GM23338 (cell line): ENCODE results near the gene SLC9A1. TPM values are rescaled to one million over a fixed set of nuclear protein-coding genes. Genes with fewer than 3 reads are reported as not detected.
A peak's percentile ranks its signal among the peaks of the same experiment; 100 is the strongest.

ENCODE experiments used
- ATAC-seq: fragments of 200-7000 bp; cut with Tn5 transposase; 3 replicates; pipeline ENCODE4 v1.9.1; 2020
- DNase-seq: peaks from one replicate; pipeline ENCODE4 v3.0.0-alpha.2; 2015; ENCODE audit warnings: low spot score
- H2AFZ ChIP-seq: fragments of 200-600 bp; sonication (generic); 2 replicates; pipeline ENCODE4 v1.8.0; 2016; ENCODE audit warnings: antibody characterized with exemption, mild to moderate bottlenecking, moderate library complexity
- H3F3A ChIP-seq: fragments of 200-600 bp; sonication (generic); replicated peaks from 2 replicates; pipeline ENCODE4 v1.8.0; 2017; ENCODE audit warnings: antibody characterized with exemption, mixed run types, low read depth
- H3K27ac ChIP-seq: fragments of 200-600 bp; sonication (generic); 2 replicates; pipeline ENCODE4 v1.6.1; 2016; ENCODE audit warnings: low read depth
- H3K27me3 ChIP-seq: fragments of 200-600 bp; sonication (generic); 2 replicates; pipeline ENCODE4 v1.8.0; 2016; ENCODE audit warnings: mild to moderate bottlenecking, mixed run types, moderate library complexity; ENCODE audit not compliant: insufficient read depth
- H3K36me3 ChIP-seq: fragments of 200-600 bp; sonication (generic); 2 replicates; pipeline ENCODE4 v1.8.0; 2016; ENCODE audit warnings: mild to moderate bottlenecking; ENCODE audit not compliant: insufficient read depth
- H3K4me1 ChIP-seq: fragments of 200-600 bp; sonication (generic); 2 replicates; pipeline ENCODE4 v1.8.0; 2016; ENCODE audit warnings: mild to moderate bottlenecking, moderate library complexity; ENCODE audit not compliant: insufficient read depth
- H3K4me2 ChIP-seq: fragments of 200-600 bp; sonication (generic); 2 replicates; pipeline ENCODE4 v1.7.1; 2017; ENCODE audit warnings: mixed run types
- H3K4me3 ChIP-seq: fragments of 200-600 bp; sonication (generic); 2 replicates; pipeline ENCODE4 v1.6.1; 2016; ENCODE audit warnings: mixed run types
- H3K79me2 ChIP-seq: fragments of 200-600 bp; sonication (generic); replicated peaks from 2 replicates; pipeline ENCODE4 v1.8.0; 2017; ENCODE audit warnings: mild to moderate bottlenecking; ENCODE audit not compliant: insufficient read depth
- H3K9me2 ChIP-seq: fragments of 200-600 bp; sonication (generic); 2 replicates; pipeline ENCODE4 v1.8.0; 2017; ENCODE audit not compliant: insufficient read depth
- H4K20me1 ChIP-seq: fragments of 200-600 bp; sonication (generic); replicated peaks from 2 replicates; pipeline ENCODE4 v1.8.0; 2017; ENCODE audit warnings: mild to moderate bottlenecking; ENCODE audit not compliant: insufficient read depth
- H3K27ac Mint-ChIP-seq: 2 replicates; pipeline ENCODE4 v1.8.0; 2020; ENCODE audit warnings: inconsistent platforms, mild to moderate bottlenecking, moderate library complexity, mixed read lengths
- H3K27me3 Mint-ChIP-seq: 3 replicates; pipeline ENCODE4 v1.8.0; 2022; ENCODE audit warnings: low read depth, mild to moderate bottlenecking, moderate library complexity, mixed read lengths, inconsistent platforms; ENCODE audit not compliant: insufficient read depth, poor library complexity
- H3K36me3 Mint-ChIP-seq: 3 replicates; pipeline ENCODE4 v1.8.0; 2021; ENCODE audit warnings: low read depth, mild to moderate bottlenecking, inconsistent platforms, moderate library complexity, mixed read lengths
- H3K4me1 Mint-ChIP-seq: 3 replicates; pipeline ENCODE4 v1.8.0; 2020; ENCODE audit warnings: mild to moderate bottlenecking, inconsistent platforms, mixed read lengths
- H3K4me3 Mint-ChIP-seq: 3 replicates; pipeline ENCODE4 v1.8.0; 2021; ENCODE audit warnings: moderate library complexity, mild to moderate bottlenecking, inconsistent platforms, mixed read lengths
- H3K9me3 Mint-ChIP-seq: 3 replicates; pipeline ENCODE4 v1.8.0; 2020; ENCODE audit warnings: moderate library complexity, mild to moderate bottlenecking, inconsistent platforms, mixed read lengths
- CREB1 ChIP-seq: fragments of 250-450 bp; sonication (Bioruptor Pico); IDR thresholded peaks from 2 replicates; pipeline ENCODE4 v1.5.0; 2020; ENCODE audit warnings: low read depth, mild to moderate bottlenecking, moderate library complexity
- EZH2 ChIP-seq: fragments of 200-600 bp; sonication (generic); IDR thresholded peaks from one replicate; pipeline ENCODE4 v1.8.0; 2017; ENCODE audit warnings: antibody characterized with exemption, mild to moderate bottlenecking, low read depth; ENCODE audit not compliant: unreplicated experiment
- EZH2phosphoT487 ChIP-seq: fragments of 200-600 bp; sonication (generic); IDR thresholded peaks from one replicate; pipeline ENCODE4 v1.8.1; 2018; ENCODE audit warnings: antibody characterized with exemption; ENCODE audit not compliant: unreplicated experiment
- JUNB ChIP-seq: IDR thresholded peaks from one replicate; pipeline ENCODE4 v1.6.1; 2016; ENCODE audit warnings: antibody characterized with exemption; ENCODE audit not compliant: unreplicated experiment
- POLR2AphosphoS5 ChIP-seq: IDR thresholded peaks from 2 replicates; pipeline ENCODE4 v1.6.1; 2016; ENCODE audit warnings: antibody characterized with exemption, low read depth
- STAT1 ChIP-seq: IDR thresholded peaks from one replicate; pipeline ENCODE4 v1.6.1; 2016; ENCODE audit warnings: antibody characterized with exemption; ENCODE audit not compliant: unreplicated experiment
- ZNF114 ChIP-seq: fragments of 250-450 bp; sonication (Bioruptor Pico); IDR thresholded peaks from 2 replicates; pipeline ENCODE4 v1.5.0; 2020; ENCODE audit warnings: mild to moderate bottlenecking, moderate library complexity
- ZNF331 ChIP-seq: fragments of 250-450 bp; sonication (Bioruptor Pico); IDR thresholded peaks from 2 replicates; pipeline ENCODE4 v1.5.0; 2020; ENCODE audit warnings: low read depth, mild to moderate bottlenecking, moderate library complexity
- polyA plus RNA-seq: library from polyadenylated mRNA; unstranded; fragments of >200 nt; fragmentation: Nextera tagmentation; extraction: Ambion mirVana; gene quantifications from 2 replicates; pipeline ENCODE4 v1.2.1, GENCODE V29; 2016
- total RNA-seq: library from RNA; depleted of rRNA; stranded (reverse); fragments of >200 nt; shearing (Covaris generic); gene quantifications from 2 replicates; pipeline ENCODE4 v1.2.3, GENCODE V29; 2014
- TF ChIP-seq, protein P1 (sequence below): IDR thresholded peaks from 2 replicates; pipeline ENCODE4 v1.6.1; 2016; ENCODE audit warnings: antibody characterized with exemption
- TF ChIP-seq, protein P2 (sequence below), 2 experiments: fragments of 200-600 bp in 1 of 2; sonication (generic) in 1 of 2; conservative IDR thresholded peaks; 2 replicates each; pipeline versions ENCODE4 v1.5.1 to v1.6.1; 2016 to 2017; ENCODE audit warnings: antibody characterized with exemption in 2 of 2, low read depth in 2 of 2, mild to moderate bottlenecking in 2 of 2, moderate library complexity in 1 of 2
- TF ChIP-seq, protein P3 (sequence below): fragments of 250-450 bp; sonication (Bioruptor Pico); IDR thresholded peaks from 2 replicates; pipeline ENCODE4 v1.5.0; 2020; ENCODE audit warnings: mild to moderate bottlenecking, moderate library complexity

The SLC9A1 gene
- total and polyA plus RNA-seq, 2 experiments from 2014 or later: 10.4 to 22.3 TPM

DNA sequence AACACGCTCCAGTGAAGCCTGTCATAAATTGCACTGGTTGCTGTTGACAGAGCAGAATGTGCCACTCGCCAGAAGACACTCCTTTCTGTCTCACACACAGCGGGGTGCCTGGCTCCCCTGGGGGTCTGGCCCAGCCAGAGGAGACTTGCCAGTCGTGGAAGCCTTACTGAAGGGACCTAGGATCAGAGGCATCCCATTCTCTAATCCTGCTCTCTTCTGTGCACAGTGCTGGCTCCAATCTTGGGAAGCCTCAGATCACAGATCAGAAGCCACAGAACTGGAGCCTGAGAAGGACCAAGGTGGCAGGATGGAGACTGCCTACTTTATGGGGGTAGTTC lies 1.4 kb downstream of the SLC9A1 start:
- Histone ChIP-seq H3K9me2 (no peaks in the 10 kb centered on the region), H3K27ac (no peak overlapping the region), H3F3A (no peaks in the 10 kb centered on the region), H4K20me1 (no peaks in the 10 kb centered on the region; the same call in 1 of the 2 replicates), H3K4me2 (peak overlapping the region; percentile 97), H3K27me3 (no peaks in the 10 kb centered on the region), H2AFZ (no peak overlapping the region), H3K4me1 (peaks cover 18% of the 10 kb centered on the region), H3K4me3 (peak overlapping the region; percentile 86; the same call in 1 of the 2 replicates), H3K36me3 (no peaks in the 10 kb centered on the region), H3K79me2 (peaks cover 33% of the 10 kb centered on the region)
- peaks cover 8% of the 10 kb centered on the region for H3K27me3 Mint-ChIP-seq
- H3K4me3 Mint-ChIP-seq: peak overlapping the region; percentile 90
- no peak for ATAC-seq
- no peak for DNase-seq
- H3K9me3 Mint-ChIP-seq: no peaks in the 10 kb centered on the region
- TF ChIP-seq EZH2: no peak
- no peak for TF ChIP-seq POLR2AphosphoS5
- H3K4me1 Mint-ChIP-seq: peaks cover 28% of the 10 kb centered on the region
- H3K36me3 Mint-ChIP-seq: no peaks in the 10 kb centered on the region; the same call in 2 of the 3 replicates
- no peak overlapping the region for H3K27ac Mint-ChIP-seq

DNA sequence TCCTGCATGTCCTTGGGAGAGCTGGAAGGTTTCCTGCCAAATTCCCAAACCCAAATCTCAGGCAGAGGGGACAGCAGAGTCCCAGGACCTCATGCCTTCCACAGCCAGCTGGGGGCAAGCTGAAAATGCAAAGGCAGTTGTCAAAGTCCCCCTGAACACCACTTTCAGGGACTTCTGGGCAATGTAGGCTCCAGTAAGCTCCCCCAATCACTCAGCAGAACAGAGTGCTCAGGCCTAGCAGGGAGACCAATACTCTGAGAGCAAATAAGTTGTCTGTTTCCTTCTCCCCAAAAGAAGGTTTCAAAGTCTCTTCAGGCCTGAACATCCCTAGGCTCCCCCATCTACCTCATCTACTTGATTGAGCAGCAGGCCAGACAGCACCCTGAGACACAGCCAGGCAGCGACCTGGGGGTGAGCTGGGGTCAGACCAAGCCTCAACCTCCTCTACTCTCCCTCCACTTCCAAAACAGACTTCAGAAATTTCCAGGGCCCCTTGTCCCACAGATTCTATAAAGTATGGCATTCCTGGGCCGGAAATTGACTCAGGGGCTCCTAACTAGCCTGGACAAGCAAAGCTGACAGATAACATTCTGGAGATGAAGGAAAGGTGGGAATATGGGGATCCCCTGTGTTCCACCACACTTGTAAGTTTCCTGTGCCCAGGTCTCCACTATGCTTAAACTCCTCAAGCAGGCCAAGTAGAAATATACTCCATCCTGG lies 1.9 kb downstream of the SLC9A1 start:
- H3F3A ChIP-seq: no peaks in the 10 kb centered on the region
- peak overlapping the region; percentile 97 for H3K4me2 ChIP-seq
- Mint-ChIP-seq H3K27me3 (peaks cover 8% of the 10 kb centered on the region), H3K36me3 (no peaks in the 10 kb centered on the region; the same call in 2 of the 3 replicates), H3K9me3 (no peaks in the 10 kb centered on the region), H3K4me1 (peaks cover 33% of the 10 kb centered on the region), H3K27ac (no peak overlapping the region), H3K4me3 (peak overlapping the region; percentile 90)
- H3K4me1 ChIP-seq: peaks cover 18% of the 10 kb centered on the region
- peaks cover 39% of the 10 kb centered on the region for H3K79me2 ChIP-seq
- H3K4me3 ChIP-seq: peak overlapping the region; percentile 86; the same call in 1 of the 2 replicates
- no peak for ATAC-seq
- H2AFZ ChIP-seq: no peak overlapping the region
- H3K27me3 ChIP-seq: no peaks in the 10 kb centered on the region
- H4K20me1 ChIP-seq: no peaks in the 10 kb centered on the region; the same call in 1 of the 2 replicates
- H3K36me3 ChIP-seq: no peaks in the 10 kb centered on the region
- H3K27ac ChIP-seq: no peak overlapping the region
- H3K9me2 ChIP-seq: no peaks in the 10 kb centered on the region
- no peak for DNase-seq
- TF ChIP-seq CREB1 (CRISPR knock-in tag): no peak
- no peak for TF ChIP-seq EZH2
- TF ChIP-seq, protein P1, sequence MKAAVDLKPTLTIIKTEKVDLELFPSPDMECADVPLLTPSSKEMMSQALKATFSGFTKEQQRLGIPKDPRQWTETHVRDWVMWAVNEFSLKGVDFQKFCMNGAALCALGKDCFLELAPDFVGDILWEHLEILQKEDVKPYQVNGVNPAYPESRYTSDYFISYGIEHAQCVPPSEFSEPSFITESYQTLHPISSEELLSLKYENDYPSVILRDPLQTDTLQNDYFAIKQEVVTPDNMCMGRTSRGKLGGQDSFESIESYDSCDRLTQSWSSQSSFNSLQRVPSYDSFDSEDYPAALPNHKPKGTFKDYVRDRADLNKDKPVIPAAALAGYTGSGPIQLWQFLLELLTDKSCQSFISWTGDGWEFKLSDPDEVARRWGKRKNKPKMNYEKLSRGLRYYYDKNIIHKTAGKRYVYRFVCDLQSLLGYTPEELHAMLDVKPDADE: no peak
- TF ChIP-seq, protein P2, sequence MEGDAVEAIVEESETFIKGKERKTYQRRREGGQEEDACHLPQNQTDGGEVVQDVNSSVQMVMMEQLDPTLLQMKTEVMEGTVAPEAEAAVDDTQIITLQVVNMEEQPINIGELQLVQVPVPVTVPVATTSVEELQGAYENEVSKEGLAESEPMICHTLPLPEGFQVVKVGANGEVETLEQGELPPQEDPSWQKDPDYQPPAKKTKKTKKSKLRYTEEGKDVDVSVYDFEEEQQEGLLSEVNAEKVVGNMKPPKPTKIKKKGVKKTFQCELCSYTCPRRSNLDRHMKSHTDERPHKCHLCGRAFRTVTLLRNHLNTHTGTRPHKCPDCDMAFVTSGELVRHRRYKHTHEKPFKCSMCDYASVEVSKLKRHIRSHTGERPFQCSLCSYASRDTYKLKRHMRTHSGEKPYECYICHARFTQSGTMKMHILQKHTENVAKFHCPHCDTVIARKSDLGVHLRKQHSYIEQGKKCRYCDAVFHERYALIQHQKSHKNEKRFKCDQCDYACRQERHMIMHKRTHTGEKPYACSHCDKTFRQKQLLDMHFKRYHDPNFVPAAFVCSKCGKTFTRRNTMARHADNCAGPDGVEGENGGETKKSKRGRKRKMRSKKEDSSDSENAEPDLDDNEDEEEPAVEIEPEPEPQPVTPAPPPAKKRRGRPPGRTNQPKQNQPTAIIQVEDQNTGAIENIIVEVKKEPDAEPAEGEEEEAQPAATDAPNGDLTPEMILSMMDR (conservative IDR thresholded peaks at IDR 0.05; ENCODE audit: low read depth in 2 of 2): no peak
- TF ChIP-seq STAT1: no peak
- no peak for TF ChIP-seq JUNB
- TF ChIP-seq EZH2phosphoT487: no peak
- no peak for TF ChIP-seq ZNF331 (CRISPR knock-in tag)
- TF ChIP-seq ZNF114 (CRISPR knock-in tag): no peak
- TF ChIP-seq, protein P3, sequence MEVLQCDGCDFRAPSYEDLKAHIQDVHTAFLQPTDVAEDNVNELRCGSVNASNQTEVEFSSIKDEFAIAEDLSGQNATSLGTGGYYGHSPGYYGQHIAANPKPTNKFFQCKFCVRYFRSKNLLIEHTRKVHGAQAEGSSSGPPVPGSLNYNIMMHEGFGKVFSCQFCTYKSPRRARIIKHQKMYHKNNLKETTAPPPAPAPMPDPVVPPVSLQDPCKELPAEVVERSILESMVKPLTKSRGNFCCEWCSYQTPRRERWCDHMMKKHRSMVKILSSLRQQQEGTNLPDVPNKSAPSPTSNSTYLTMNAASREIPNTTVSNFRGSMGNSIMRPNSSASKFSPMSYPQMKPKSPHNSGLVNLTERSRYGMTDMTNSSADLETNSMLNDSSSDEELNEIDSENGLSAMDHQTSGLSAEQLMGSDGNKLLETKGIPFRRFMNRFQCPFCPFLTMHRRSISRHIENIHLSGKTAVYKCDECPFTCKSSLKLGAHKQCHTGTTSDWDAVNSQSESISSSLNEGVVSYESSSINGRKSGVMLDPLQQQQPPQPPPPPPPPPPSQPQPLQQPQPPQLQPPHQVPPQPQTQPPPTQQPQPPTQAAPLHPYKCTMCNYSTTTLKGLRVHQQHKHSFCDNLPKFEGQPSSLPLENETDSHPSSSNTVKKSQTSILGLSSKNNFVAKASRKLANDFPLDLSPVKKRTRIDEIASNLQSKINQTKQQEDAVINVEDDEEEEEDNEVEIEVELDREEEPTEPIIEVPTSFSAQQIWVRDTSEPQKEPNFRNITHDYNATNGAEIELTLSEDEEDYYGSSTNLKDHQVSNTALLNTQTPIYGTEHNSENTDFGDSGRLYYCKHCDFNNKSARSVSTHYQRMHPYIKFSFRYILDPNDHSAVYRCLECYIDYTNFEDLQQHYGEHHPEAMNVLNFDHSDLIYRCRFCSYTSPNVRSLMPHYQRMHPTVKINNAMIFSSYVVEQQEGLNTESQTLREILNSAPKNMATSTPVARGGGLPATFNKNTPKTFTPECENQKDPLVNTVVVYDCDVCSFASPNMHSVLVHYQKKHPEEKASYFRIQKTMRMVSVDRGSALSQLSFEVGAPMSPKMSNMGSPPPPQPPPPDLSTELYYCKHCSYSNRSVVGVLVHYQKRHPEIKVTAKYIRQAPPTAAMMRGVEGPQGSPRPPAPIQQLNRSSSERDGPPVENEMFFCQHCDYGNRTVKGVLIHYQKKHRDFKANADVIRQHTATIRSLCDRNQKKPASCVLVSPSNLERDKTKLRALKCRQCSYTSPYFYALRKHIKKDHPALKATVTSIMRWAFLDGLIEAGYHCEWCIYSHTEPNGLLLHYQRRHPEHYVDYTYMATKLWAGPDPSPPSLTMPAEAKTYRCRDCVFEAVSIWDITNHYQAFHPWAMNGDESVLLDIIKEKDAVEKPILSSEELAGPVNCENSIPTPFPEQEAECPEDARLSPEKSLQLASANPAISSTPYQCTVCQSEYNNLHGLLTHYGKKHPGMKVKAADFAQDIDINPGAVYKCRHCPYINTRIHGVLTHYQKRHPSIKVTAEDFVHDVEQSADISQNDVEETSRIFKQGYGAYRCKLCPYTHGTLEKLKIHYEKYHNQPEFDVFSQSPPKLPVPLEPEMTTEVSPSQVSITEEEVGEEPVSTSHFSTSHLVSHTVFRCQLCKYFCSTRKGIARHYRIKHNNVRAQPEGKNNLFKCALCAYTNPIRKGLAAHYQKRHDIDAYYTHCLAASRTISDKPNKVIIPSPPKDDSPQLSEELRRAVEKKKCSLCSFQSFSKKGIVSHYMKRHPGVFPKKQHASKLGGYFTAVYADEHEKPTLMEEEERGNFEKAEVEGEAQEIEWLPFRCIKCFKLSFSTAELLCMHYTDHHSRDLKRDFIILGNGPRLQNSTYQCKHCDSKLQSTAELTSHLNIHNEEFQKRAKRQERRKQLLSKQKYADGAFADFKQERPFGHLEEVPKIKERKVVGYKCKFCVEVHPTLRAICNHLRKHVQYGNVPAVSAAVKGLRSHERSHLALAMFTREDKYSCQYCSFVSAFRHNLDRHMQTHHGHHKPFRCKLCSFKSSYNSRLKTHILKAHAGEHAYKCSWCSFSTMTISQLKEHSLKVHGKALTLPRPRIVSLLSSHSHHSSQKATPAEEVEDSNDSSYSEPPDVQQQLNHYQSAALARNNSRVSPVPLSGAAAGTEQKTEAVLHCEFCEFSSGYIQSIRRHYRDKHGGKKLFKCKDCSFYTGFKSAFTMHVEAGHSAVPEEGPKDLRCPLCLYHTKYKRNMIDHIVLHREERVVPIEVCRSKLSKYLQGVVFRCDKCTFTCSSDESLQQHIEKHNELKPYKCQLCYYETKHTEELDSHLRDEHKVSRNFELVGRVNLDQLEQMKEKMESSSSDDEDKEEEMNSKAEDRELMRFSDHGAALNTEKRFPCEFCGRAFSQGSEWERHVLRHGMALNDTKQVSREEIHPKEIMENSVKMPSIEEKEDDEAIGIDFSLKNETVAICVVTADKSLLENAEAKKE (CRISPR knock-in tag): no peak
